Metanephros (tissue), 1 donor: ENCODE measurements around the gene TBXAS1. TPM values are rescaled to one million over a fixed set of nuclear protein-coding genes. Genes with fewer than 3 reads are reported as not detected.

Experiments used
- total RNA-seq: library from RNA; depleted of rRNA; stranded (reverse); fragments of >200 nt; gene quantifications from one replicate; pipeline ENCODE4 v1.2.3, GENCODE V29; 2014

The TBXAS1 gene
- total RNA-seq: 17.3 TPM

GRCh38 chr7:139829025-139829774 is at the start of gene TBXAS1:
TSS of gene TBXAS1 (plus strand) at chr7:139829264. CDS start at chr7:139829391, 127 bp downstream.

GRCh38 chr7:140062528-140063299 is 233.7 kb downstream of the TBXAS1 start, which contains the start of gene PARP12:
TSS of gene PARP12 (minus strand) at chr7:140062951. CDS start at chr7:140062847, 104 bp downstream.

Other genes starting within 250 kb of the TBXAS1 start
- 60.6 TPM for gene HIPK2, start 51.3 kb upstream of the TBXAS1 start, total RNA-seq
- gene PARP12, start 233.7 kb downstream of the TBXAS1 start, total RNA-seq: 25.0 TPM